Lower leg skin (tissue), 4 donors: ENCODE results near the gene BANF1. TPM values are rescaled to one million over a fixed set of nuclear protein-coding genes. Genes with fewer than 3 reads are reported as not detected.
A peak's percentile ranks its signal among the peaks of the same experiment; 100 is the strongest.
"Not testable (repeated sequence)": the region's sequence is repeated elsewhere in the genome, so short reads cannot be mapped to it uniquely, and the experiment has no call there.

Experiments
- DNase-seq, 2 donors: peaks; one replicate each; pipeline ENCODE4 v3.0.0-alpha.2; 2019; ENCODE audit warnings: low spot score in 2 of 2
- H3K4me3 ChIP-seq: fragments of 200-600 bp; sonication (generic); 2 replicates; pipeline ENCODE4 v1.5.1; 2017; ENCODE audit warnings: mild to moderate bottlenecking, low read depth; ENCODE audit not compliant: poor library complexity, severe bottlenecking
- CTCF ChIP-seq, 3 donors: fragments of 450-650 bp; IDR thresholded peaks; one replicate each; pipeline ENCODE4 v1.5.1; 2016; ENCODE audit warnings: antibody characterized with exemption in 3 of 3, mild to moderate bottlenecking in 3 of 3, moderate library complexity in 2 of 3
- POLR2A ChIP-seq, 2 donors: fragments of 450-650 bp; IDR thresholded peaks; one replicate each; pipeline ENCODE4 v1.6.1; 2016 to 2017; ENCODE audit warnings: antibody characterized with exemption in 2 of 2, mild to moderate bottlenecking in 1 of 2, moderate library complexity in 1 of 2
- WGBS, 2 donors: methylation state at CpG; one replicate each; pipeline ENCODE4 v1.1.5; 2018; 5-methylcytosine and 5-hydroxymethylcytosine counted together
- intact Hi-C: fragments of 100-400 bp; cut with DNase I; formaldehyde crosslinking; loops from one replicate; pipeline ENCODE4 v1.15.0; 2023; ENCODE audit warnings: low total_unique reads
- total RNA-seq, 4 donors: library from RNA; depleted of rRNA; stranded (reverse); fragments of >200 nt; gene quantifications; one replicate each; pipeline ENCODE4 v1.1.0, GENCODE V29; 2016

The BANF1 gene
- total RNA-seq, 4 donors from 2014 or later, result 29.3 to 41.0 (median 36.1) TPM

DNA sequence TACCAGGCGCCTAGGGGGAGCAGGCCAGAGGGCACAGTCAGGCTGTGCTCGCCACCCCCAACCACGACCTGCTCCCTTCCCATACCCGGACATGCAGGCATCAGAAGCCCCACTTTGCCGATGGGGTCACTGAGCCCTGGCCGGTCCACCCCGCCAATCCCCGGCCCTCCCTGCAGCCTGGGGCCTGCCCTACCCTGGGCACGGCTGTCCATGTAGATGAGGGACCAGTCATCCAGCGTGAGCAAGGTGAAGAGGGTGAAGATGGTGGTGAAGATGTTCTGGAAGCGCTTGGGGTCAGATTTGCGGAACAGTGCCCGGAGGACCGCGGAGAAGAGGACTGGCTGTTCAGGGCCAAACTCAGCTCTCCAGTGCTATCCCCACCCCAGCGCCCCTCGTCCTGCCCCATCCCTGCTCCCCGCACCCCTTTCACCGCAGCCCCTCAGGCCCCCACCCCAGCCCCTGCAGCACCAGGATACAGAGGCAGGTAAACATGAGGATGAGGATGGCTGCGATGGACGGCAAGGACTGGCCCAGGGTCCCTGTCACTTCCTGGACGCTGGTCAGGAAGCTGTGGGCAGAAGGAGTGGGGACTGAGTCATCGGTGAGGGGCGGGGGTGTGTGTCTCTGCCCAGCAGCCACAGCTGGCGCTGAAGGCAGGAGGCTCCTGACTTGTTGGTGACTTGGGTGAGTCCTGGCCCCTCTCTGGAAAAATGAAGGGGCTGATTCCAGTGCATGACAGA is 18.5 kb downstream of the BANF1 start:
- DNase-seq, result no peak
- intact Hi-C loops, result no loop called here
- no peak for TF ChIP-seq POLR2A (IDR thresholded peaks at IDR 0.05)
- TF ChIP-seq CTCF (IDR thresholded peaks at IDR 0.05), result no peak
- WGBS, 2 donors, result 78 to 86% methylated on average over 25 of the region's 25 CpGs
- no peak overlapping the region for H3K4me3 ChIP-seq

DNA sequence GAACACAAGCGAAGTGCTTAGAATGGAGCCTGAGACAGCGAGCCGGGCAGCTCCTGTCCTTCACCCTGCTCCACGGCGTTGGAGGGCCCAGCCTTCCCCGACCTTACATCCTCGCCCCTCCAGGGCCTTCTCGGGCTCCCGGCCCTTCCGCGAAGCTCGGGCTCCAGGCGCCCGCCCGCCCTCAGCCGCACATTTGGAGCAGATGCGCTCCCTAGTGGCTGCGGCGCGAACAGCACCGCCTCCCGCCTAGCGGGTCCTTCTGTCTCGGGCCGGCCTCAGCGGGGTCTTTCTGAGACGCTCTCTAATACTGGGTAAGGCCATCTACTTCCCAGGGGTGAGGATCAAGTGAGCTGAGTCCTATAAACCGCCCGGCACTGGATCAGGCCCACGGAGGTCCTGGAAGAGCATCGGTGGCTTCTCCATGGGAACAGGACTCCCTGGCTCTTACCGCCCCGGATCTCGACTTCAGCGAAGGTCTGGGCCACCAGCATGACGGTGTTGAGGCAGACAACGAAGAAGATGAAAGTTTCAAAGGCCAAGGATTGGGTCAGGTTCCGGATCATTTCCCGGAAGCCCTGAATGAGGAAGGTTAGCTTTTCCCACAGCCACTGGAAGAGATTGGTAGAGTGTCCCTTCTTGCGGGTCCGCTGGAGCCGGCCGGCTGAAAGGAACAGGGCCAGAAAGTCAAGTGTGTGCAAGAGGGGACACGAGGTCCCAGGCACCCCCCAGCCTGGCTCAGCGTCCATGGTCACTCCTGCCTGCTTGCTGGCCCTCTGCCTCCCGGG is 20.3 kb downstream of the BANF1 start:
- no peak for TF ChIP-seq POLR2A (IDR thresholded peaks at IDR 0.05)
- peak in 1 of 3 donors; percentile 81 for TF ChIP-seq CTCF (IDR thresholded peaks at IDR 0.05)
- no peak overlapping the region for H3K4me3 ChIP-seq
- intact Hi-C loops, result no loop called here
- 19 to 20% methylated on average over 40 to 46 of the region's 46 CpGs for WGBS, 2 donors
- DNase-seq, result peak; percentile 42 to 94

DNA sequence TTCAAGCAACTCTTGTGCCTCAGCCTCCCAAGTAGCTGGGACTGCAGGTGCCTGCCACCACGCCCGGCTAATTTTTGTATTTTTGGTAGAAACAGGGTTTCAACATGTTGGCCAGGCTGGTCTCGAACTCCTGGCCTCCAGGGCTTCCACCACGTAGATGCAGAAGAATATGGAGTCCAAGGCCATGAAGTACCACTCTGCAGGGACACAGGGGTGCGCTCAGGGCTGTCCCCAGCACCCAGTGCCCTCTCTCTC is 20.8 kb downstream of the BANF1 start:
- H3K4me3 ChIP-seq, intact Hi-C loops, DNase-seq: not testable (repeated sequence)
- whole genome bisulfite sequencing, 2 donors, result 79 to 81% methylated on average over 5 of the region's 5 CpGs

DNA sequence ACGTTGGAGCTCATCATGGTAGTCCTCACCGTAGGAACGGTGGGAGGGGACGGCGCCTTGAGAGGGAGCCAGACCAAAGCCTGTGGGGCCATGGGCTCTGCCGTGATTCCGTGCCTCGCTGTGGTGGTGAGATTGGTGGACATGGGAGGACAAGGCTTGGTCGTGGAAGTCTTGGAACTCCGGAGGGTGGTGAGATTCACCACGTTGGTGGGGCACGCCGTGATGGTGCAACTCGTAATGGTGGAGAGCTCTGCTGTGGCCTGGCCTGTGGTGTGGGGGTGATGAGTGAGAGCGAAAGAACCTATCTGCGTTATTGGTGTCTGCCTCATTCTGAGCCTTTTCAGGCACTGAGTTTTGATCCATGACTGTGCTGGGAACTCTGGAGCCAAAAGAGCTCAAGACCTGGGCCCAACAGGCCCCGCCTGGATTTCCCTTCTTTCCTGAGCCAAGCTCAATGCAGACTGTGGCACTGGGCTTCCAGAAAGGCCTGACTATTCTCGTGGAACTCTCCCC is 23.8 kb downstream of the BANF1 start, which contains the start of gene CATSPER1:
TSS of gene CATSPER1 (minus strand) at position 463 of the 513 bp plus-strand sequence. CDS start at position 363, 100 bp downstream.
- 84 to 89% methylated on average over 18 of the region's 18 CpGs for WGBS, 2 donors
- intact Hi-C loops, result no loop called here
- DNase-seq, result no peak
- no peak within 1 kb of the TSS for H3K4me3 ChIP-seq
- TF ChIP-seq POLR2A (IDR thresholded peaks at IDR 0.05), result no peak
- TF ChIP-seq CTCF (IDR thresholded peaks at IDR 0.05), result no peak

- intact Hi-C loops, result no loop called here
- WGBS, 2 donors, result 80 to 91% methylated on average over 8 of the region's 8 CpGs
- DNase-seq, result no peak
- H3K4me3 ChIP-seq, result no peak overlapping the region
- no peak for TF ChIP-seq CTCF (IDR thresholded peaks at IDR 0.05)
- TF ChIP-seq POLR2A (IDR thresholded peaks at IDR 0.05), result no peak
Observed at GRCh38 chr11:66032957-66033735, 30.8 kb downstream of the BANF1 start.
